Stomach (tissue), 9 donors: ENCODE data around the gene KCNIP2. TPM values are rescaled to one million over a fixed set of nuclear protein-coding genes. Genes with fewer than 3 reads are reported as not detected.

ENCODE experiments used
- DNase-seq, 2 donors: peaks; one replicate each; pipeline versions ENCODE4 v3.0.0 to v3.0.0-alpha.2; 2013 to 2019
- H3K27ac ChIP-seq, 5 donors: fragments of 200-600 bp in 4 of 5; sonication (generic) in 4 of 5; one replicate each; pipeline ENCODE4 v1.5.1; 2013 to 2019; ENCODE audit warnings: mild to moderate bottlenecking in 1 of 5, moderate library complexity in 1 of 5
- H3K27me3 ChIP-seq, 3 donors: fragments of 200-600 bp; sonication (generic); one replicate each; pipeline ENCODE4 v1.5.1; 2017 to 2019; ENCODE audit warnings: mixed run types in 1 of 3
- H3K36me3 ChIP-seq, 4 donors: fragments of 200-600 bp; sonication (generic); 1 replicate in 3 of 4; 2 replicates in 1 of 4; pipeline ENCODE4 v1.5.1; 2016 to 2019
- H3K4me1 ChIP-seq, 4 donors: fragments of 200-600 bp; sonication (generic); one replicate each; pipeline ENCODE4 v1.5.1; 2016 to 2019
- H3K4me3 ChIP-seq, 4 donors: fragments of 200-600 bp; sonication (generic) in 3 of 4; one replicate each; pipeline ENCODE4 v1.5.1; 2016 to 2019; ENCODE audit warnings: mild to moderate bottlenecking in 1 of 4
- H3K9me3 ChIP-seq, 4 donors: fragments of 200-600 bp; sonication (generic); one replicate each; pipeline ENCODE4 v1.5.1; 2016 to 2019
- EP300 ChIP-seq: sonication (generic); formaldehyde crosslinking; IDR thresholded peaks from one replicate; pipeline ENCODE4 v1.6.1; 2017; ENCODE audit warnings: antibody characterized with exemption
- POLR2A ChIP-seq, 4 donors: fragments of 450-650 bp; IDR thresholded peaks; one replicate each; pipeline ENCODE4 v1.6.1; 2016; ENCODE audit warnings: antibody characterized with exemption in 4 of 4, control low read depth in 2 of 4, mild to moderate bottlenecking in 1 of 4, moderate library complexity in 1 of 4
- POLR2AphosphoS5 ChIP-seq, 3 donors: sonication (generic); formaldehyde crosslinking; IDR thresholded peaks; one replicate each; pipeline ENCODE4 v1.6.1; 2016; ENCODE audit warnings: antibody characterized with exemption in 3 of 3
- WGBS, 5 donors: extraction: QIAGEN DNeasy Blood & Tissue Kit in 3 of 5; methylation state at CpG; one replicate each; pipeline versions ENCODE4 v1.1.5 to v1.1.7; 2013 to 2018; 5-methylcytosine and 5-hydroxymethylcytosine counted together
- intact Hi-C: fragments of 100-400 bp; cut with DNase I; formaldehyde crosslinking; loops from one replicate; pipeline ENCODE4 v1.15.1; 2023; ENCODE audit warnings: low total_unique reads
- polyA plus RNA-seq, 3 donors: library from polyadenylated mRNA; stranded (reverse); fragments of 200-250 nt; gene quantifications; one replicate each; pipeline ENCODE4 v1.2.3, GENCODE V29; 2013
- total RNA-seq, 5 donors: library from RNA; depleted of rRNA; stranded (reverse); fragments of >200 nt; gene quantifications; one replicate each; pipeline versions ENCODE4 v1.1.0 to v1.2.3, GENCODE V29; 2014 to 2016
- TF ChIP-seq, protein P1 (sequence below), 7 experiments: fragments of 450-650 bp in 4 of 7; fragments of 200-600 bp in 3 of 7; sonication (generic) in 3 of 7; IDR thresholded peaks; one replicate each; pipeline ENCODE4 v1.5.1; 2016 to 2019; ENCODE audit warnings: antibody characterized with exemption in 7 of 7, control low read depth in 2 of 7, mild to moderate bottlenecking in 1 of 7
- donor health status: healthy with polysubstance abuse.
- donor health status: Bipolar disorder and iron deficiency.
- donor health status: healthy.

KCNIP2 gene
- total and polyA plus RNA-seq, 8 donors = 0.62 to 5.7 (median 1.3) TPM; not detected in 3

DNA sequence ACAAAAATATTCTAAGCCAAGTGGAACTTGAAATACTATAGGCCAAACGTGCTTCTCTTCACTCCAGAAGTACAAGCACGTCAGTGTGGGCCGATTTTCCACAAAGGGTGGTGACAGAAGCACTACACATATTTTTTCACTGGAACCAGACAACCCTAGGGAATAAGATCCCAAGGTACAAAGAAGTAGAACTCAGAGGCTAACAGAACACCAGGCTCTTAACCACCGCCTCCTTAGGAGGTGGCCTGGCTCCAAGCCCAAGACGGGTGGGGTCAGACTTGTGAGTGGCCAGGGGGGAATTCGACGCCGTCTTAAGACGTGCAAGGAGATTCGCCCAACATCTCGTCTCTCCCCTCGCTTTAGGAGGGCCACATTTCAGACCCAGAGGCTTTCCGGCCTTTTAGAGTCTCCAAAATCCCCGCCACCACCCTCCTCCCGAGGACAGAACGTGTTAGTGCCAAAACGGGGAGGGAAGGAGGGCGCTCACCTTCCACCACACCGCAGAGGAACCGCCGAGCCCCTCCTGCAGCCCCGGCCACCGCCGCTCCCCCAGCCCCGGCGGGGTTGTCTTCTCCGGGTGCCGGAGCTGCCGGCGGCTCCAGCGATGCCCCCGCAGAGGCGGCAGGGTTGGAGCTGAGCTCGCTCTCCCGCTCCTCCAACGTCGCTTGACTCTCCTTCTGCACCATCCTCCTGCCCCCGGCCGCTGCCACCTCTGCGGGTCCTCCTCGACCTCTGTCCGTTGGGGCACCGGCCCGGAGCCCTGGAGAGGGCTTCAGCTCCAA is 26.1 kb downstream of the KCNIP2 start:
- peak; percentile 90 to 97 for DNase-seq
- WGBS, 5 donors = 0 to 1% (median 0%) methylated on average over 29 to 44 of the region's 44 CpGs
- H3K27me3 ChIP-seq = no peaks in the 10 kb centered on the region
- peaks cover 20 to 57% (median 43%) of the 10 kb centered on the region in 4 donors for H3K4me1 ChIP-seq
- peak overlapping the region; percentile 93 to 97 (median 94) for H3K27ac ChIP-seq
- no peak for TF ChIP-seq POLR2A (IDR thresholded peaks at IDR 0.05)
- peak in 2 of 3 donors; percentile 50 to 74 for TF ChIP-seq POLR2AphosphoS5 (IDR thresholded peaks at IDR 0.05)
- H3K36me3 ChIP-seq = peaks cover under 1 to 7% (median 6%) of the 10 kb centered on the region in 4 donors
- intact Hi-C loops = no loop called here
- H3K4me3 ChIP-seq = peak overlapping the region; percentile 98 to 99 (median 99)
- no peaks in the 10 kb centered on the region for H3K9me3 ChIP-seq

DNA sequence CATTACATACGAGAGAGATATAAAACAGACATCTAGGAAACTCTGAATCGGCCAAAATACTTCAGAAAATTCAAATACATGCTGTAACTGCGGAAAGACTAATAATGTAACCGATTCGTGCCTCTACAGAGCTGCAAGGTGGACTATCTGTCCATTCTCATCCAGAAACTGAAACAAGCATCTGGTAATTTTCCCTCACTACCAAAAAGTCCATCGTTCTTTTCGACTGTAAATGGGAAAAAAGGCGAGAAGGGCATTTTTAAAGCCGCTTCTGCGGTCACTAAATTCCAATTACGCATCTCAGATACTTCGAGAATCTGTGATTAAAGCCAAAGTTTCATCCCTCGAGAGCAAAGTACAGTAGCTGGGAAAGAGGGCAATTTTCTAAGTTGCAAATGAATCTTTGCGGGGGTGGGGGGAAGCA is 26.7 kb downstream of the KCNIP2 start:
- peaks cover 6 to 13% (median 12%) of the 10 kb centered on the region in 4 donors for H3K36me3 ChIP-seq
- WGBS, 5 donors = 0 to 1% (median 1%) methylated on average over 14 of the region's 14 CpGs
- intact Hi-C loops = no loop called here
- no peaks in the 10 kb centered on the region for H3K9me3 ChIP-seq
- H3K27ac ChIP-seq = peak overlapping the region; percentile 93 to 97 (median 94)
- TF ChIP-seq, protein P1, sequence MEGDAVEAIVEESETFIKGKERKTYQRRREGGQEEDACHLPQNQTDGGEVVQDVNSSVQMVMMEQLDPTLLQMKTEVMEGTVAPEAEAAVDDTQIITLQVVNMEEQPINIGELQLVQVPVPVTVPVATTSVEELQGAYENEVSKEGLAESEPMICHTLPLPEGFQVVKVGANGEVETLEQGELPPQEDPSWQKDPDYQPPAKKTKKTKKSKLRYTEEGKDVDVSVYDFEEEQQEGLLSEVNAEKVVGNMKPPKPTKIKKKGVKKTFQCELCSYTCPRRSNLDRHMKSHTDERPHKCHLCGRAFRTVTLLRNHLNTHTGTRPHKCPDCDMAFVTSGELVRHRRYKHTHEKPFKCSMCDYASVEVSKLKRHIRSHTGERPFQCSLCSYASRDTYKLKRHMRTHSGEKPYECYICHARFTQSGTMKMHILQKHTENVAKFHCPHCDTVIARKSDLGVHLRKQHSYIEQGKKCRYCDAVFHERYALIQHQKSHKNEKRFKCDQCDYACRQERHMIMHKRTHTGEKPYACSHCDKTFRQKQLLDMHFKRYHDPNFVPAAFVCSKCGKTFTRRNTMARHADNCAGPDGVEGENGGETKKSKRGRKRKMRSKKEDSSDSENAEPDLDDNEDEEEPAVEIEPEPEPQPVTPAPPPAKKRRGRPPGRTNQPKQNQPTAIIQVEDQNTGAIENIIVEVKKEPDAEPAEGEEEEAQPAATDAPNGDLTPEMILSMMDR (IDR thresholded peaks at IDR 0.05) = no peak
- TF ChIP-seq POLR2A (IDR thresholded peaks at IDR 0.05) (no peak), POLR2AphosphoS5 (IDR thresholded peaks at IDR 0.05) (no peak), EP300 (no peak)
- H3K27me3 ChIP-seq = no peaks in the 10 kb centered on the region
- H3K4me1 ChIP-seq = peaks cover 24 to 63% (median 46%) of the 10 kb centered on the region in 4 donors
- H3K4me3 ChIP-seq = peak overlapping the region; percentile 98 to 99 (median 99)
- DNase-seq = no peak

DNA sequence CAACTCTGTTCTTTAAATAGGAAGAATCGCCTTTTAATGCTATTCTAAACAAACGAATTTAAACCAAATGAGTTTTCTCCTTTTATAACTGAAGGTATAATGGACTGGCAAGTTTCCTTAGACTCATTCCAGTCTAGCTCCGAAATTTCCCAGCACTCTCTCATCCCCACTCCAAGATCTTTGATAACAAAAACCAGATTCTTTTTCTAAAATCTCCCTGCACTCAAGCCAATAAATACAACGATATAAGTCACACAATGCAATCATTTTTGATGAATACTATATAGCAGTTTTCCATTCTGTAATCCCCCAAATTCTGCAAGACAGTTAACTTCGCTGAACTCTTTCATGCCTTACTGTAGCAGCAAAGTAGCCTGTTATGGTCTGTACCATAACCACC is 27.2 kb downstream of the KCNIP2 start:
- H3K27ac ChIP-seq = peak overlapping the region in 3 of 5 donors; percentile 33 to 94 (median 49)
- 0 to 1% (median 1%) methylated on average over 5 of the region's 5 CpGs for WGBS, 5 donors
- intact Hi-C loops = no loop called here
- H3K9me3 ChIP-seq = no peaks in the 10 kb centered on the region
- H3K27me3 ChIP-seq = no peaks in the 10 kb centered on the region
- H3K4me3 ChIP-seq = peak overlapping the region; percentile 98 to 99 (median 99)
- H3K4me1 ChIP-seq = peaks cover 24 to 69% (median 49%) of the 10 kb centered on the region in 4 donors
- TF ChIP-seq POLR2AphosphoS5 (IDR thresholded peaks at IDR 0.05) (no peak), POLR2A (IDR thresholded peaks at IDR 0.05) (no peak), EP300 (no peak)
- TF ChIP-seq, protein P1 (IDR thresholded peaks at IDR 0.05) = no peak
- DNase-seq = peak in 1 of 2 donors; percentile 33
- H3K36me3 ChIP-seq = peaks cover 9 to 18% (median 18%) of the 10 kb centered on the region in 4 donors

DNA sequence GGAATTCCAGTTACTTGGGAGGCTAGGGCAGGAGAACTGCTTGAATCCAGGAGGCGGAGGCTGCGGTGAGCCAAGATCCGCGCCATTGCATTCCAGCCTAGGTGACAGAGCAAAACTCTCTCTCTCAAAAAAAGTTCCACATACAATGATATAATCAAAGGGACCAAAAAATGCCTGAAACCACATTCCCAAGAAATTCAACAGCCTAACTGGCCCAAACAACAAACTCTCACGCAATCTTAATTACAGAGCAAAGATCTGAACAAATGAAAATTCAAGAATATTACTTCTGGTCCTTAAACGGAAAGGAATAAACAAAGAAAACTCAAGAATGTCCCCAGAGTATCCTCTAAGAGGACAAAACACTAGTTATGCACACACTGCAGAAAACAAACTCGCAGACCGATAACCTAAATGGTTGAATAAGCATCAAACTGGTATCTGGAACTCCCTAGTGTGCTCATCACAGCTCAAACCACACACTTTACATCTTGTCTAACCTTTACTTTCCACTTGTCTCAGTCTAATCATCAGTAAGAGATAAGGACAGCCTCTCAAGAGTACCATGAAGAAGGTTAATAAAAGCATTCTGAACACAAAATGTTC is 29.0 kb downstream of the KCNIP2 start:
- Histone ChIP-seq H3K36me3 (peaks cover 20 to 36% (median 36%) of the 10 kb centered on the region in 4 donors), H3K27me3 (no peaks in the 10 kb centered on the region), H3K4me1 (peaks cover 23 to 74% (median 47%) of the 10 kb centered on the region in 4 donors), H3K9me3 (no peaks in the 10 kb centered on the region), H3K4me3 (peak overlapping the region; percentile 98 to 99 (median 99)), H3K27ac (peak overlapping the region in 1 of 5 donors; percentile 24)
- intact Hi-C loops = no loop called here
- TF ChIP-seq, protein P1 (IDR thresholded peaks at IDR 0.05) = no peak
- TF ChIP-seq EP300 = no peak
- TF ChIP-seq POLR2A (IDR thresholded peaks at IDR 0.05) = no peak
- no peak for TF ChIP-seq POLR2AphosphoS5 (IDR thresholded peaks at IDR 0.05)
- DNase-seq = peak in 1 of 2 donors; percentile 9
- WGBS, 5 donors = 66 to 79% (median 71%) methylated on average over 8 of the region's 8 CpGs
